ENCODE measurements around the gene PDE10A. TPM values are rescaled to one million over a fixed set of nuclear protein-coding genes. Genes with fewer than 3 reads are reported as not detected.

The PDE10A gene
- total RNA-seq, 1 experiment from 2014 or later = 1.8 TPM

DNA sequence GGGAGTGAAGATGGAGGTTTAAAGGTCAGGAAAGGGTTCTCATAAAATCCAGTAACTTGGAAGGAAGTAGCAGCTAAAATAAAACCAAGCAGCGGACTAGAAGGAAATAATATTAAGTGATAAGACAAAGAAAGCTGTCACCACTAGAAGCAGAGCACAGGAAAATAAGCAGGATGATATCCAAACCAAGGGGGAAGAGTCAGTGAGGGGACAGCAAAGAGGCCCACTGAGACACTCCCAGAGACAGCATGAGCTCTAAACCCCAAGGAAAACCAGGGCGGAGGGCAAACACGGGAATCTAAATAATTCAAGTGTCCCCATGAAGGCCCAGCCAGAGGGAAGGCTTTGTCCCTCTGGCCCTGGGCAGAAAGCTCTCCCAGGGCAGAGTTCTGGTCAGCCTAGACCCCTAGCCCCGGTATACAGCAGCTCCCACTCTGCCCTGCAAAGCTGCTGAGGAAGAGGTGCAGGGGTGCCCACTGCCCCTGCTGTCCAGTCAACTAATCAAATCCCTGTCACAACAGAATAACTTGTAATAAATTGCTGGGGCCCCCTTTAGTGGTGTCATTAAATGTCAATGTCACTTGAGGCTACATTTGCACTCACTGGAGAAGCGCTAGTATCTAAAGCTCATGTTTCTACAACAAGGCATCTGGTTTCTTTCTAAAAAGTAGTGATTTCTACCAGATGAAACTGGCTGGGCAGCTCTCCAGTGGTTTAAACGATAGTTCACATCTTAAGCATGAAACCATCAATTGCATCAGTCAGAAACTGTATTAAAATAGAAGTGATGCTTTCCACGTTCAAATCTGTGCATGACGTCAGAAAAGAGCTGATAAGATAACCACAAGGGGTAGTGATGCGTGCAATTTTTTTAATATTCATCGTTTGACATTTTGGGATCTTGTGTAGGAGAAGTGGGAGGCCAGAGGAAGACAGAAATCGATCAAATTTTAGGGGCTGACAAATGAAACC, 13.6 kb downstream of the PDE10A start:
- DNase-seq (ENCODE audit: unreplicated experiment) = no peak
- no peaks in the 10 kb centered on the region for H3K36me3 Mint-ChIP-seq (ENCODE audit: insufficient read depth, unreplicated experiment)
- POLR2A ChIA-PET = no interaction called here
- no peak overlapping the region for H3K4me3 Mint-ChIP-seq (ENCODE audit: unreplicated experiment)
- H3K27me3 Mint-ChIP-seq (ENCODE audit: insufficient read depth, unreplicated experiment) = no peaks in the 10 kb centered on the region
- H3K9me3 Mint-ChIP-seq (ENCODE audit: unreplicated experiment) = no peaks in the 10 kb centered on the region
- TF ChIP-seq, protein P1, sequence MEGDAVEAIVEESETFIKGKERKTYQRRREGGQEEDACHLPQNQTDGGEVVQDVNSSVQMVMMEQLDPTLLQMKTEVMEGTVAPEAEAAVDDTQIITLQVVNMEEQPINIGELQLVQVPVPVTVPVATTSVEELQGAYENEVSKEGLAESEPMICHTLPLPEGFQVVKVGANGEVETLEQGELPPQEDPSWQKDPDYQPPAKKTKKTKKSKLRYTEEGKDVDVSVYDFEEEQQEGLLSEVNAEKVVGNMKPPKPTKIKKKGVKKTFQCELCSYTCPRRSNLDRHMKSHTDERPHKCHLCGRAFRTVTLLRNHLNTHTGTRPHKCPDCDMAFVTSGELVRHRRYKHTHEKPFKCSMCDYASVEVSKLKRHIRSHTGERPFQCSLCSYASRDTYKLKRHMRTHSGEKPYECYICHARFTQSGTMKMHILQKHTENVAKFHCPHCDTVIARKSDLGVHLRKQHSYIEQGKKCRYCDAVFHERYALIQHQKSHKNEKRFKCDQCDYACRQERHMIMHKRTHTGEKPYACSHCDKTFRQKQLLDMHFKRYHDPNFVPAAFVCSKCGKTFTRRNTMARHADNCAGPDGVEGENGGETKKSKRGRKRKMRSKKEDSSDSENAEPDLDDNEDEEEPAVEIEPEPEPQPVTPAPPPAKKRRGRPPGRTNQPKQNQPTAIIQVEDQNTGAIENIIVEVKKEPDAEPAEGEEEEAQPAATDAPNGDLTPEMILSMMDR (IDR thresholded peaks at IDR 0.05; ENCODE audit: unreplicated experiment) = no peak
- CTCF ChIA-PET = no interaction called here
- no peaks in the 10 kb centered on the region for H3K4me1 Mint-ChIP-seq (ENCODE audit: insufficient read depth, unreplicated experiment)
- no TSS peak for BruUV-seq (replicated peaks)
- intact Hi-C loops (cut with micrococcal nuclease) = no loop called here
- H3K27ac Mint-ChIP-seq (ENCODE audit: low read depth, unreplicated experiment) = no peak overlapping the region

DNA sequence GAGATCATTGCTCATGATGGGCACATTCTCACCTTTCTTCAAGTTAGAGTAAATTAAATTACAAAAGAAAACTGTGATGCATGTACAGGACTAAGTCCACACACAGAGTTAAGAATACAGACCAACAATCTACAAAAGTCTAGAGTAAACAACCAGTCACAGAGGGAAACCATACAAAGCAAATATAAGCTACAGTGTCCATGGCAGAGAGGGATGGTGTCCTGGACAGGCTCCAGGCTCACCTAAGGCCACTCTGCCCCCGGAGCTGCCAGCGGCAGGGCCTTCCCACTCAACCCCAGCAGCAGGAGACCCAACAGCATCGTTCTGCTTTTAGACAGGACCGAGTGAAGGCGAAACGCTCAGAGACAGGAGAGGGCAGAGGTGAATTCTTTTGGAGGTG, 16.0 kb downstream of the PDE10A start:
- no TSS peak for BruUV-seq (replicated peaks)
- H3K27me3 Mint-ChIP-seq (ENCODE audit: insufficient read depth, unreplicated experiment) = no peaks in the 10 kb centered on the region
- DNase-seq (ENCODE audit: unreplicated experiment) = no peak
- intact Hi-C loops (cut with micrococcal nuclease) = no loop called here
- TF ChIP-seq, protein P1 (IDR thresholded peaks at IDR 0.05; ENCODE audit: unreplicated experiment) = no peak
- H3K4me3 Mint-ChIP-seq (ENCODE audit: unreplicated experiment) = no peak overlapping the region
- H3K4me1 Mint-ChIP-seq (ENCODE audit: insufficient read depth, unreplicated experiment) = no peaks in the 10 kb centered on the region
- H3K9me3 Mint-ChIP-seq (ENCODE audit: unreplicated experiment) = no peaks in the 10 kb centered on the region
- CTCF ChIA-PET = no interaction called here
- POLR2A ChIA-PET = no interaction called here
- H3K36me3 Mint-ChIP-seq (ENCODE audit: insufficient read depth, unreplicated experiment) = no peaks in the 10 kb centered on the region
- no peak overlapping the region for H3K27ac Mint-ChIP-seq (ENCODE audit: low read depth, unreplicated experiment)

GRCh38 chr6:165645919-165646318, 17.1 kb downstream of the PDE10A start:
- Mint-ChIP-seq H3K27me3 (ENCODE audit: insufficient read depth, unreplicated experiment) (no peaks in the 10 kb centered on the region), H3K4me1 (ENCODE audit: insufficient read depth, unreplicated experiment) (no peaks in the 10 kb centered on the region), H3K4me3 (ENCODE audit: unreplicated experiment) (no peak overlapping the region), H3K36me3 (ENCODE audit: insufficient read depth, unreplicated experiment) (no peaks in the 10 kb centered on the region), H3K9me3 (ENCODE audit: unreplicated experiment) (no peaks in the 10 kb centered on the region), H3K27ac (ENCODE audit: low read depth, unreplicated experiment) (no peak overlapping the region)
- DNase-seq (ENCODE audit: unreplicated experiment) = no peak
- CTCF ChIA-PET = no interaction called here
- no TSS peak for BruUV-seq (replicated peaks)
- POLR2A ChIA-PET = no interaction called here
- intact Hi-C loops (cut with micrococcal nuclease) = no loop called here
- TF ChIP-seq, protein P1 (IDR thresholded peaks at IDR 0.05; ENCODE audit: unreplicated experiment) = no peak

GRCh38 chr6:165644586-165645266, 18.3 kb downstream of the PDE10A start:
- TF ChIP-seq, protein P1 (IDR thresholded peaks at IDR 0.05; ENCODE audit: unreplicated experiment) = no peak
- no peak overlapping the region for H3K4me3 Mint-ChIP-seq (ENCODE audit: unreplicated experiment)
- H3K27ac Mint-ChIP-seq (ENCODE audit: low read depth, unreplicated experiment) = no peak overlapping the region
- DNase-seq (ENCODE audit: unreplicated experiment) = no peak
- no peaks in the 10 kb centered on the region for H3K36me3 Mint-ChIP-seq (ENCODE audit: insufficient read depth, unreplicated experiment)
- no peaks in the 10 kb centered on the region for H3K4me1 Mint-ChIP-seq (ENCODE audit: insufficient read depth, unreplicated experiment)
- ChIA-PET POLR2A (no interaction called here), CTCF (no interaction called here)
- no peaks in the 10 kb centered on the region for H3K27me3 Mint-ChIP-seq (ENCODE audit: insufficient read depth, unreplicated experiment)
- H3K9me3 Mint-ChIP-seq (ENCODE audit: unreplicated experiment) = no peaks in the 10 kb centered on the region
- BruUV-seq (replicated peaks) = no TSS peak
- intact Hi-C loops (cut with micrococcal nuclease) = no loop called here

Measured in MCF 10A (cell line).